WTC11 (cell line): Measurements from ENCODE around the gene TBC1D24.

Experiments
- ATF1 ChIP-seq: sonication (generic); formaldehyde crosslinking; IDR thresholded peaks from 2 replicates; pipeline ENCODE4 v1.8.1; 2023; ENCODE audit warnings: mild to moderate bottlenecking, moderate library complexity, missing genetic modification reagents
- ATF2 ChIP-seq: sonication (generic); formaldehyde crosslinking; IDR thresholded peaks from 2 replicates; pipeline ENCODE4 v1.8.1; 2022; ENCODE audit warnings: low read depth, missing genetic modification reagents, borderline replicate concordance
- CREM ChIP-seq: sonication (generic); formaldehyde crosslinking; IDR thresholded peaks from 2 replicates; pipeline ENCODE4 v1.8.1; 2022; ENCODE audit warnings: mild to moderate bottlenecking, missing genetic modification reagents, moderate library complexity
- CTCF ChIP-seq: fragments of 200-600 bp; IDR thresholded peaks from 2 replicates; pipeline ENCODE4 v1.8.0; 2022; ENCODE audit warnings: antibody characterized with exemption
- E2F4 ChIP-seq: sonication (generic); formaldehyde crosslinking; IDR thresholded peaks from 2 replicates; pipeline ENCODE4 v1.8.1; 2022; ENCODE audit warnings: low read depth, mild to moderate bottlenecking, moderate library complexity, missing genetic modification reagents, borderline replicate concordance
- FOXJ3 ChIP-seq: sonication (generic); formaldehyde crosslinking; IDR thresholded peaks from 2 replicates; pipeline ENCODE4 v1.9.0; 2021; ENCODE audit warnings: missing genetic modification reagents, mild to moderate bottlenecking, borderline replicate concordance
- IRF2 ChIP-seq: sonication (generic); formaldehyde crosslinking; IDR thresholded peaks from 2 replicates; pipeline ENCODE4 v1.8.0; 2022; ENCODE audit warnings: low read depth, missing genetic modification reagents, borderline replicate concordance
- MXD4 ChIP-seq: fragments of 250-450 bp; sonication (Bioruptor Pico); IDR thresholded peaks from 2 replicates; pipeline ENCODE4 v1.8.0; 2021; ENCODE audit warnings: mild to moderate bottlenecking, moderate library complexity, borderline replicate concordance
- NFYB ChIP-seq: sonication (generic); formaldehyde crosslinking; conservative IDR thresholded peaks from 2 replicates; pipeline ENCODE4 v1.8.0; 2022; ENCODE audit warnings: low read depth, missing genetic modification reagents
- NR2C2 ChIP-seq: sonication (generic); formaldehyde crosslinking; IDR thresholded peaks from 2 replicates; pipeline ENCODE4 v1.8.0; 2022; ENCODE audit warnings: mild to moderate bottlenecking, missing genetic modification reagents
- PREB ChIP-seq: sonication (generic); formaldehyde crosslinking; IDR thresholded peaks from 2 replicates; pipeline ENCODE4 v1.8.1; 2022; ENCODE audit warnings: mild to moderate bottlenecking, missing genetic modification reagents, moderate library complexity, borderline replicate concordance
- STAT6 ChIP-seq: sonication (generic); formaldehyde crosslinking; conservative IDR thresholded peaks from 2 replicates; pipeline ENCODE4 v1.8.1; 2023; ENCODE audit warnings: mild to moderate bottlenecking, low read depth, missing genetic modification reagents, moderate library complexity
- TEAD4 ChIP-seq: sonication (generic); formaldehyde crosslinking; IDR thresholded peaks from 2 replicates; pipeline ENCODE4 v1.8.0; 2022; ENCODE audit warnings: mild to moderate bottlenecking, missing genetic modification reagents
- ZNF317 ChIP-seq: sonication (generic); formaldehyde crosslinking; IDR thresholded peaks from 2 replicates; pipeline ENCODE4 v1.8.1; 2023; ENCODE audit warnings: low read depth, mild to moderate bottlenecking, moderate library complexity, missing genetic modification reagents, borderline replicate concordance

- no peak for TF ChIP-seq ATF1
- TF ChIP-seq CTCF = no peak
- no peak for TF ChIP-seq ZNF317 (CRISPR knock-in tag)
- TF ChIP-seq FOXJ3 (CRISPR knock-in tag) = no peak
- no peak for TF ChIP-seq E2F4 (CRISPR knock-in tag)
- no peak for TF ChIP-seq TEAD4
- TF ChIP-seq NFYB (CRISPR knock-in tag) = no peak
- no peak for TF ChIP-seq CREM (CRISPR knock-in tag)
- TF ChIP-seq IRF2 (CRISPR knock-in tag) = no peak
- no peak for TF ChIP-seq PREB (CRISPR knock-in tag)
- TF ChIP-seq MXD4 (CRISPR knock-in tag) = no peak
- no peak for TF ChIP-seq NR2C2 (CRISPR knock-in tag)
- TF ChIP-seq ATF2 (CRISPR knock-in tag) = no peak
- no peak for TF ChIP-seq STAT6 (CRISPR knock-in tag)
Observed at GRCh38 chr16:2527784-2528100, 52.8 kb downstream of the TBC1D24 start.
